ENCODE data around the gene ADCY5. TPM values are rescaled to one million over a fixed set of nuclear protein-coding genes. Genes with fewer than 3 reads are reported as not detected.

ADCY5 gene
- total RNA-seq, 4 donors from 2014 or later = 119 to 251 (median 185) TPM

DNA sequence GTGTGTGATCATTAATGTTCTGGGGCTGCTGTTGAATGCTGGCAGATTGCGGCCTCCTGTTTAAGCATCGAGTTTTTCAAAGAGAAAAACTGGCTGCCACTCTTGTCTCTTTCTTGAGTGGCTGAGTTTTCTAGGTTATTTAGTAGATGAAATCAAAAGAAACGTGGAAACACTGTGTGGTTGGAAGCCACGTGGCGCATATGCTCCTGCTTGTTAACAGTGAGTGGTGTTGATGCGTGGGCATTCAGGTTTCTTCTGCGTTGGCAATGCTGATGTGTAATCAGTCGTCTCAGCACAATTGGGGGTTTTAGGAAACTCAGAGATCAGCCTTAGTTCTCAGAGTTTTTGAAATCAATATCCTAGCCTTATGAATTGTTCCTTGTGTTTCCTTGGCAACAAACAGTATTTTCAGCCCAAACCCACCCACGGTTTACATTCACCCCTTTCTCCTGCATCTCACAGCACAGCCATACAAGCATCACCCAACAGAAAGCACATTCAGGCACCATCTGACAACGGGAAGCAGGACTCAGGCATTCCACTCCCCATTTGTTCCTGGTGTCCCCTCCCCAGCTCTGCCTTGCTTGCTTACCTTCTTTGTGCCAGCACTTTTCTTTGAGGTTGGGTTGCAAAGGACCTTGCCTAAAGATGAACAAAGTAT lies 172.4 kb downstream of the ADCY5 start:
- 63 to 75% methylated on average over 4 to 9 of the region's 10 CpGs for WGBS, 2 donors (ENCODE audit: low coverage in 1 of 2)
- Histone ChIP-seq H3K27ac (peak overlapping the region in 1 of 4 donors; percentile 1), H3K4me3 (no peak overlapping the region), H3K9me3 (no peaks in the 10 kb centered on the region), H3K27me3 (no peaks in the 10 kb centered on the region), H3K36me3 (peaks cover 0 to 15% of the 10 kb centered on the region in 2 donors), H3K4me1 (peaks cover 0 to 9% (median 0%) of the 10 kb centered on the region in 3 donors)
- no peak for ATAC-seq
- TF ChIP-seq POLR2AphosphoS5 (IDR thresholded peaks at IDR 0.05) (peak; percentile 10), EP300 (IDR thresholded peaks at IDR 0.05) (no peak), POLR2A (IDR thresholded peaks at IDR 0.05) (no peak)
- TF ChIP-seq, protein P1, sequence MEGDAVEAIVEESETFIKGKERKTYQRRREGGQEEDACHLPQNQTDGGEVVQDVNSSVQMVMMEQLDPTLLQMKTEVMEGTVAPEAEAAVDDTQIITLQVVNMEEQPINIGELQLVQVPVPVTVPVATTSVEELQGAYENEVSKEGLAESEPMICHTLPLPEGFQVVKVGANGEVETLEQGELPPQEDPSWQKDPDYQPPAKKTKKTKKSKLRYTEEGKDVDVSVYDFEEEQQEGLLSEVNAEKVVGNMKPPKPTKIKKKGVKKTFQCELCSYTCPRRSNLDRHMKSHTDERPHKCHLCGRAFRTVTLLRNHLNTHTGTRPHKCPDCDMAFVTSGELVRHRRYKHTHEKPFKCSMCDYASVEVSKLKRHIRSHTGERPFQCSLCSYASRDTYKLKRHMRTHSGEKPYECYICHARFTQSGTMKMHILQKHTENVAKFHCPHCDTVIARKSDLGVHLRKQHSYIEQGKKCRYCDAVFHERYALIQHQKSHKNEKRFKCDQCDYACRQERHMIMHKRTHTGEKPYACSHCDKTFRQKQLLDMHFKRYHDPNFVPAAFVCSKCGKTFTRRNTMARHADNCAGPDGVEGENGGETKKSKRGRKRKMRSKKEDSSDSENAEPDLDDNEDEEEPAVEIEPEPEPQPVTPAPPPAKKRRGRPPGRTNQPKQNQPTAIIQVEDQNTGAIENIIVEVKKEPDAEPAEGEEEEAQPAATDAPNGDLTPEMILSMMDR (IDR thresholded peaks at IDR 0.05) = no peak

DNA sequence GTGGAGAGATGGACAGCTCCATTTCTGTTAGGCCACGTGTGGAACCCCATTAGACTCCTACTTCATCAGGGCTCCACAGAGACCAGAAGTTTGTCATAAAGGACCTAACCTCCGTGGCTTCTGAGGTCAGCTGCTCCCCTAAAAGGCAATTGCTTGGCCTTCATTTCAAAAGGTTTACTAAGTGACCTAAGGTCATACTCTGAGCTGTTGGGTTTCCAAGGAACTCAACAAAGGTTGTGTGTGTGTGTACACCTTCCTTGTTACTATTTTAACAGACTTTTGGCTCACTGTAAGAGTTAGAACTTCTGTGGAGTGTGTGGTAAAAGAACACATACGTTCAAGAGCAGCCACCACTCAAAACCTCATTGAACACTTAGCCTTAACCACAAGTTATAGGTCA lies 173.2 kb downstream of the ADCY5 start:
- H3K4me3 ChIP-seq = no peak overlapping the region
- H3K9me3 ChIP-seq = no peaks in the 10 kb centered on the region
- peaks cover 0 to 9% (median 0%) of the 10 kb centered on the region in 3 donors for H3K4me1 ChIP-seq
- WGBS, 2 donors (ENCODE audit: low coverage in 1 of 2) = 37 to 42% methylated on average over 2 of the region's 3 CpGs
- TF ChIP-seq EP300 (IDR thresholded peaks at IDR 0.05) (no peak), POLR2A (IDR thresholded peaks at IDR 0.05) (no peak), POLR2AphosphoS5 (IDR thresholded peaks at IDR 0.05) (no peak)
- TF ChIP-seq, protein P1 (IDR thresholded peaks at IDR 0.05) = no peak
- peaks cover 0 to 8% of the 10 kb centered on the region in 2 donors for H3K36me3 ChIP-seq
- no peaks in the 10 kb centered on the region for H3K27me3 ChIP-seq
- ATAC-seq = no peak
- no peak overlapping the region for H3K27ac ChIP-seq

DNA sequence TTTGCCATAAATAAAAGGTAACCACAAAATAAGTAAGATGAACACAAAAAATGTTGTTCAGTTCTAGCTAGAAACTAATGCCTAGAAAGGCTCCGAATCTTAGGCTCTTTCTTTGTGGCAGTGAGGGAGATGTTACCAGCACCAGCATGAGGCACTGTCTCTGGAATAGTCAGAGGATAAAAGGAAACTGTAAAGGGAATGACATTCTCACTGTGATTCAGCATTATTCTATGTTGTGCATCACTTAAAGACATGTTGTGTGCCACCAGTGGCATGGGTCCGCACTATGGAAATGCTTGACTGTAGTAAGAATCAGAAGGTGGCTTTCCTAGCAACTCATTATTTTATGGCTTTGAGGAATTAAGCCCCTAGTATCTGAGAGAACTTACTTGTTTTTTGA lies 176.3 kb downstream of the ADCY5 start:
- Histone ChIP-seq H3K4me3 (no peak overlapping the region), H3K4me1 (peaks cover 0 to 9% (median 0%) of the 10 kb centered on the region in 3 donors), H3K27me3 (no peaks in the 10 kb centered on the region), H3K27ac (no peak overlapping the region), H3K9me3 (no peaks in the 10 kb centered on the region), H3K36me3 (no peaks in the 10 kb centered on the region)
- no peak for ATAC-seq
- TF ChIP-seq POLR2AphosphoS5 (IDR thresholded peaks at IDR 0.05) (no peak), POLR2A (IDR thresholded peaks at IDR 0.05) (no peak), EP300 (IDR thresholded peaks at IDR 0.05) (no peak)
- TF ChIP-seq, protein P1 (IDR thresholded peaks at IDR 0.05) = no peak
- 90 to 94% methylated on average over 2 of the region's 2 CpGs for WGBS, 2 donors (ENCODE audit: low coverage in 1 of 2)

DNA sequence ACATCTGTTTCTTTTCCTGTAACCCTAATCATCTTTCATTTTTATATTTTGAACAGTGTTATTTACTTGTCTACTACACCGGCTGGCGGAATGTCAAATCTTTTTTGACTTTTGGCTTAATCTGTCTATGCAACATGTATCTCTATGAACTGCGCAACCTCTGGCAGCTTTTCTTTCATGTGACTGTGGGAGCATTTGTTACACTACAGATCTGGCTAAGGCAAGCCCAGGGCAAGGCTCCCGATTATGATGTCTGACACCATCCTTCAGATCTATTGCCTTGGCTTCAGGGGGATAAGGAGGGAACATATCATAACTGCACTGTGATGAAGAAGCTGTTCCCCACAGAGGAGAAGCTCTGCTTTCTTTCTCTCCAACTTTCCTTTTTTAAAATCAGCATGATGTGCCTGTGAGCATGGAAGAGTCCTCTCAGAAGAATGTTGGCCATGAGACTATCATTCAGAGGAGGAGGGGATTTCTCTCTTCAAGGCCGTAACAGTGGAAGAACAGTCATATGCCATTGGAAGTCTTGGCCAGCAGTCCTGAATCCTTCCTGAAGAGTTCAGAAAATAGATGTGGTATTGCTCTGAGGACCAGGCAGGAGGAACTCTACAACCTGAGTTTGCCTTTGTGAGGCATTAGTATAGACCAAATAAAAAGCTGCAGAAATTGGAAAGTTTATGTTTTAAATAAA lies 177.3 kb downstream of the ADCY5 start:
- ATAC-seq = peak; percentile 56
- no peaks in the 10 kb centered on the region for H3K27me3 ChIP-seq
- peaks cover 0 to 9% (median 0%) of the 10 kb centered on the region in 3 donors for H3K4me1 ChIP-seq
- TF ChIP-seq POLR2A (IDR thresholded peaks at IDR 0.05) = no peak
- TF ChIP-seq EP300 (IDR thresholded peaks at IDR 0.05) = no peak
- TF ChIP-seq, protein P1 (IDR thresholded peaks at IDR 0.05) = no peak
- no peak for TF ChIP-seq POLR2AphosphoS5 (IDR thresholded peaks at IDR 0.05)
- 48 to 50% methylated on average over 5 of the region's 5 CpGs for WGBS, 2 donors (ENCODE audit: low coverage in 1 of 2)
- no peaks in the 10 kb centered on the region for H3K36me3 ChIP-seq
- H3K4me3 ChIP-seq = no peak overlapping the region
- H3K9me3 ChIP-seq = no peaks in the 10 kb centered on the region
- peak overlapping the region in 1 of 4 donors; percentile 6 for H3K27ac ChIP-seq
